ENCODE measurements around the gene ZP1.

DNA sequence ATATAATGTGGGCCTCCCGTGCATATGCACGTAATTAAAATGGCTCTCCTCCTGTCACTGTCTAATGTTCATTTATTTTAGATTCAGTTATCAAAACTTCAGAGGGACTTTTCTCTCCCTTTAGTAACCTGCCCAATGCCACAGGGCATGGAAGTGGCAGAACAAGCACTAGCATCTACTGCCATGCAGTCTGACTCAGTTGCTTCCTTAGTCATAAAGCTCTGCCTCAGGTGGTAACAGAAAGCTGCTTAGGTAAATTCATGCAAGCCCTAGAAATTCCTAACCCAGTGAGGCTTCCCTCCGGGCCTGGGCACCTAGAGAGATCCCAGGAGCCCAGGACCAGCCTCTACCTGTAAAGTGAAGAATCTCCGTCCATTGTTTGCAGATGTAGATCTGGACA is 30.2 kb downstream of the ZP1 start:
- TF ChIP-seq POLR2AphosphoS5 (IDR thresholded peaks at IDR 0.05) (no peak), POLR2A (IDR thresholded peaks at IDR 0.05) (no peak), CTCF (IDR thresholded peaks at IDR 0.05) (no peak), EP300 (IDR thresholded peaks at IDR 0.05) (no peak)

Data from stomach (tissue), 4 donors.